ENCODE results near the gene ISM1. TPM values are rescaled to one million over a fixed set of nuclear protein-coding genes. Genes with fewer than 3 reads are reported as not detected.

Gene ISM1
- total RNA-seq, 1 donor from 2014 or later, result 24.1 TPM

DNA sequence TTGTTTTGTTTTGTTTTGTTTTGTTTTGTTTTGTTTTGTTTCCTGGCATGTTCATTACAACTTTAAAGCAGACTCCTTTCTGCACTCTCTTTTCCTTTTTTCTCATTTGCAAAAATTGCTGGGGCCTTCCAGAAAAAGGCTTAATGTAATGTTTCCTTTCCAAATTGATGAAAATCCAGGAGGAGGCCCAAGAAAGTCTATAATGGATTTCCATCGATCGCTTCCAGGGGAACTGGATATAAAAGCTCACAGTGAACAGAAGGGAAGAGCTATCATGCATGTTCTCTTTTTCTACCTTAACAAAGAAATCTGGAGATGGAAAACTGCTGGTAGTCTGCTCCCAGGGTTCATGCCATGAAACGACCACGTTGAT is 28.7 kb downstream of the ISM1 start:
- ATAC-seq (no peak), DNase-seq (ENCODE audit: low spot score) (no peak)
- intact Hi-C loops (cut with DNase I), result no loop called here

DNA sequence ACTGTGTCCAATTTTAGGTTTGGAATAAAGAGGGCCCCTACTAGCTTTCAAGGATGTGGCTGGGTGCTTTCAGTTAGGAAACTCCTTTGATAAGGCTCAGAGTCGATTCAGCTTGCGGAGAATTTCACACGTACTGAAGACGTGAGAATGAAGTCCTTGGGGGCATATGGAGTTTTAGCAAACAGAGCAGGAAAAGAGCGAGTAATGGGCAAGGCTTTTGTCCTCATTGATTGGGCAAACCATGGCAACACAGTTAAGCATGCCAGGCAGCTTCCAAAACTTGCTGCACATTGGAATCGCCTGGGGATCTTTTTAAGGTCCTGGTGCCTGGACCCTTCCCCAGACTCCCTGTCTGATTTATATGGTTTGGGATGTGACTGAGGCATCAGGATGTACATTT is 29.2 kb downstream of the ISM1 start:
- DNase-seq (ENCODE audit: low spot score), result no peak
- intact Hi-C loops (cut with DNase I), result no loop called here
- ATAC-seq, result no peak

DNA sequence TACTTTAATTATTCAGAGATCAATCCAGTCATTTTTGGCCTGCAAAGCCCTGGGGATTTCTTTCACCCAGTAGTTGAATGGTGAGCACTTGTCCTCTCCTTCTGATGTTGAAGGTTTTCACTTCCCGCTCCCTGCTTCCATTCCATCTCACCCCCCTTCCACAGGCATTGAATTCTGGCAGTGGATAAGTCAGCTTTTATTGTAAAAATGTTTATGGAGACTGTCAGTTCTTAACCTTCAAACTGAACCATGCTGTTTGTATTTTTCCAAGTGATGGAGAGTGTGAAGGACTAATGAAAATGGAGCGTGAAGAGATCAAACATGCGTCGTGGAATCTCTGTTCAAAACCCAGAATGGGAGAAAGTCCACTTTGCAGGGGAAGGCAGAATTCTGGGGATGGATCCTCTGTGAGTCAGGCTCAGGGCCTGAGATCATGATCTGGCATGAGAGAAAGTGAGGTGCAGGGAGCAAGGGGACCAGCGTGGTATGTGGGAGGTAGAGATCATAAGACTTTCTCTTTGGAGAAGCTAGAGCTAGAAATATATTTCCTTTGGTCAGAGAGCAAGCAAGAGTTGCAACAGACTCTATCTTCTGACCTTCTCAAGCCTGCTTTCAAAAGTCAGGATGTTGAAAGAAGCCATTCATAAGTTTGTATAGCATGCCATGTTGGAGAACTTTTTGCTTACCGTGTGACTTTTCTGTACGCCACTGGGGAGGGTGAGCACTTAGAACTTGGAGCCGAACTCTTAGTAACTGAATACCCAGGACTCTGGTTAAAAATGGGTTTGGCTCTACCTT is 30.2 kb downstream of the ISM1 start:
- peak; percentile 68 for ATAC-seq
- intact Hi-C loops (cut with DNase I), result no loop called here
- no peak for DNase-seq (ENCODE audit: low spot score)

DNA sequence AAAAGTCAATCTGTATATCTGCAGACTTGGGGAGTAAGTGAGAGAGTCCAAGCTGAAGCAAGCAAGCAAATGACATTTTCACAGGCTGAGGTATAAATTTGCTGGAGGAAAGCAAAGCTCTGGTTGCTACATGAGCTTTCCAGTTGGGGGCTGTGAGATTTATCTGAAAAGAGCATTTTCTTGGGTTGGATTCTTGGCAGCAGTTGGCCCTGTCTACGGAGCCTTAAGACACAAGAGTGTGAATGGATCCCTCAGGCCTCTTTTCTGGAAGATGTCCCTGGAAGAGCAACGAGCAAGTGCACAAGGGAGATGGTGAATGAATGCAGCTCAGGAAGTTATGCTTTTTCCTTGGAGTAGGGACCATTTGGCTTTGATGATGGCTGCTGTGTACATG is 30.8 kb downstream of the ISM1 start:
- intact Hi-C loops (cut with DNase I), result no loop called here
- ATAC-seq (no peak), DNase-seq (ENCODE audit: low spot score) (no peak)

DNA sequence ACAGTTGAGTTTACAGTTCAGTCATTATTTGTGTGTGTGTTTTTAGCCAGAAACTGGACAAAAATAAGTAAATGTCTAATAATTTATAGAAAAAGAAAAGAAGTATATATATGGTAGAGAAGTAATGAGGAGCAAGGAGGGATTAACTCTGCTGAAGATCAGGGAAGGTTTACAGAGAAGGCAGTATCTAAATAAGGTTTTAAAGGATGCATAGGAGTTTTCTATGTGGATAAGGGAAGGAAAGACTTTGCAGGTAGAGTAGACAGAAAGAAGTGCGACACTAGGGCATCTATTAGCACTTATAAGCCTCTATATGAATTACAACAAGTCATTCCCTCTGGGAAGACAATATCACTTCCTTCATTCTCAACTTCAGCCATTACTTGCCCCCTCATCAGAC is 34.3 kb downstream of the ISM1 start:
- no peak for DNase-seq (ENCODE audit: low spot score)
- ATAC-seq, result no peak
- intact Hi-C loops (cut with DNase I), result no loop called here

DNA sequence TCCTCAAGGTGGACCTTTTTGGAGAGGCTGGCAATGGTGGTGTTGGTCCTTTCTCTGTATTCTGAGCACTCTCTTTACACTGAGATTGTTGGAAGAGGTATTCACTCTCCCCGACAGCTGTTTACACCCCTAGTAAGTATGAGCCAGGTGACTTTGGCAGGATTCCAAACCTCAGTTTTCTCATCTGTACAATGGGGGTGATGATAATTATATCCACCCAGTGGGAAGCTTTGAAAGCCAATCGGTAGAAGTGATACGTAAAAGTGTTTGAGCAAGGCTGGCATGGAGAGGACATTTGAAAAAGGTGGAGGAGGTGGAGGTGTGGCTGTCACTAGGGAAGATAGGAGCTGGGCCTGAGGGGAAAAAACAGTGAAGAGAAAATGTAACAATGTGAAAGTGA is 35.5 kb downstream of the ISM1 start:
- intact Hi-C loops (cut with DNase I), result no loop called here
- ATAC-seq, result no peak

DNA sequence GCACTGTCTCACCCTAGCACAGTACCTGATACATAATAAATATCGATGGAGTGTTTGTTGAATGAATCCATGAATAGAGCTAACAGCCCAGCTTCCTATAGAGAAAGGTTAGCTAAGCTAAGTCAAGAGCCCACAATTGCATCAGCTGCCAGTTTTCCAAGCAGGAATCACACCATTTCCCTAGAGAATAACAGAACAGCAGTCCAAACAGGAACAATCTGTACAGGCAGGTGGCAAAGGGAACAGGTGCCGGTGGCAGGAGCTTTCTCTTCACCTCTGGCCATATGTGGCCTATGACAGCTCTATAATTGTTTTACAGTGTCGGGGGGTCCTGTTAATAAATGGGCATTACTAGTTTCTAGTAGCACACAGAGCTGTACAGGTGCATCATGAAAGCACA is 38.8 kb downstream of the ISM1 start:
- ATAC-seq, result no peak
- DNase-seq (ENCODE audit: low spot score), result no peak
- intact Hi-C loops (cut with DNase I), result no loop called here

More for the DNA sequence above, 35.5 kb downstream of the ISM1 start:
- DNase-seq (ENCODE audit: low spot score), result no peak

DNA sequence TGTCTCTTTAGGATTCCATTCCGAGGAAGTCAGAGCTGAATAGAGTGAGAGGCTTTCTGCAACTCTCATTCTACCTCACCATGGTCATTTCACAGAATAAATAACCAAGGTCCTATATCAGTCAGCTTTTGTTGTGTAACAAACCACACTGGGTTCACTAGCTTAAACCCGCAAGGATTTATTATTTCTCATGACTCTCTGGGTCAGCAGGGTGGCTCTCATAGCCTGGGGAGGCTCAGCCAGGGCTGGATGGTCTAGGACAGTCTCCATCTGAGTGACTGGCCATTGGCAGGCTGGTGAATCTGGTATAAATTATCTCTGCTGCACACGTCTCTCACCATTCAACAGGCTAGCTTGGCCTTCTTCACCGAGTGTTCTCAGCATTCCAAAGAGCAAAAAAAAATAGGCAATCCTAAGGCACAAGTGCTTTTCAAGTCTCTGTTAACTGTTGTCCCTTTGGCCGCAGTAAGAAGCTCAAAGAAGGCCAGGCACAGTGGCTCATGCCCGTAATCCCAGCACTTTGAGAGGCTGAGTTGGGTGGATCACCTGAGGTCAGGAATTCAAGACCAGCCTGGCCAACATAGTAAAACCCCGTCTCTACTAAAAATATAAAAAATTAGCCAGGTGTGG is 39.7 kb downstream of the ISM1 start:
- ATAC-seq (peak; percentile 44), DNase-seq (ENCODE audit: low spot score) (no peak)
- intact Hi-C loops (cut with DNase I), result no loop called here

DNA sequence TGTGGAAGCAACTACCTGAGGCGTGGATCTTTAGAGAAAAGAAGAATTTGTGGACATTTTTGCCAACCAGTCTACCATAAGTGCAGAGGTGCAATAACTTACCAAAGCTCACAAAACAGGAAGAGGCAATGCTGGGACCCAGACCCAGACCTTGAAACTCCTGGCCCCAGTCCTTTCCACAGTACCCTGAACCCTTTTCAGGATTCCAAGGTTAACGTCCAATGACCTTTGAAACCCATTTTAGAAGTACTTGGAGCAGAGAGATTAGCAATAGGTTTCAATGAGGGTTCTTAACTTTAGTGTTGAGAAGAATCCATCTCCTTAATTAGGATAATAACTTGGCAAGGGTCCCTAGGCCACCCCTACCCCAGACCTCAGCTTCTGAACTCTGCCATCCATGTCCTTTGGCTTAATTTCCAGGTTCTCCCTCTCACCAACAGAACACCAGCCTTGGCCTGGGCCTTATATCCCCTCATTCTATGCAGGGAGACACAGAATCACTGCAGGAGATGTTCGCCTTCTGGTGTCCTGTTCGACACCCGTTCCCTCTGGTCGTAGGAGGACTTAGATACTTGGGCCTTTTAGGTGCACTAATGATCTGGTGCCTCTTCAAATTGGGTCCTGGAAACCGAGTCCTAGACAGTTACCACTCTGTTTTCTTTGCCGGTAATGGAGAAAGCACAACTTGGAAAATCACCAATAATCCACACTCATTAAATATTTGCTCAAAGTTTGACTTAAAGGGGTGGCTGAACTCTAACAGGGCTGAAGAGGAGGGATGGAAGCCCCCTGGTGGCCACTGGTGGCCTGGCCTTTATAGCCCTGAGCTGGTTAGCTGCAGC is 40.6 kb downstream of the ISM1 start:
- ATAC-seq (peak; percentile 77), DNase-seq (ENCODE audit: low spot score) (no peak)
- intact Hi-C loops (cut with DNase I), result no loop called here

DNA sequence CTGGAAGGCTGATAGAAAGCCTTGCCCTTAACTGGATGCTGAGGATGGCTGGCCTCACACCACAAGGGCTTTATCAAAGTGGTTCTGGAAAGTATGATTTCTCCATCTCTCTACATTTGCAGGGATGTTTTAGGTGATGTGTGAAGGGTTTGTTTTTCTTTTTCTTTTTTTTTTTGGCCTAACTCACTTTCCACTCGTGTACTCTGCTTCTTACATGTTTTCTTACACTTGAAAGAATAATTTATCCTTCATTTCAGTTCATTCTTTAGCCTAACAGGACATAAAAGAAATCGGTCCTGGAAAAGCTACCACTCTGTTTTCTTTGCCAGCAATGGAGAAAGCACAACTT is 41.2 kb downstream of the ISM1 start:
- DNase-seq (ENCODE audit: low spot score) (no peak), ATAC-seq (no peak)
- intact Hi-C loops (cut with DNase I), result no loop called here

DNA sequence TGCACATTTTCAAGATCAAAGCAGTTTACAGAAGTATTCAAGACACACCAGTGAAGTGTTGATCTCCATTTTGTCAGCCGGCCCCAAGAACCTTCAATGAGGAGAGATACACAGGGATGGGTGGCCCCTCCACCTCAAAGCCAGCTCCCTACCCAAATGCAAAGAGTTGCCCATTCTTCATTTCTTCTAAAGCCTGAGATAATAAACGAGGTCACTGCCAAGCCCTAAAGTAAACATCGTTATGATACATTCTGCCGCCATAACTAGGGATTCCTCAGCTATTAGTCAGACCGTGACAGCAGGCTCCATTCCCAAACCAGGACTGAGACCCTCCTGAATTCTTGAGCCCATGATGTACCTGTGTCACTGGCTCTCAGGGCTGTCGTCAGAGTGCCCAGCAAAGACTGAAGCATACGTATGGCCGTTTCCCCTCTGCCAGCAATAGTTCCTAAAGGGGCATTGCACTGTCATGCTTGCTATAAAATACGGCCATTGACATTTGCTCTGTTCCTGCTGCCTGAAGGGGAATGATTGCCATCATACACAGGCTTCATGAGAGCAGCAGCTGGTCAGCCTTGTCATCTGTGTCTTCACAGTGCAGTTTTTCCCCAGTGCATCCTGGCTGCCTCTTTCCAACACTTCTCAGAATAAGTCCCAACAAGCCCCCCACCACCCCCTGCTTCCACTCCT is 41.7 kb downstream of the ISM1 start:
- ATAC-seq, result no peak
- no peak for DNase-seq (ENCODE audit: low spot score)
- intact Hi-C loops (cut with DNase I), result no loop called here

DNA sequence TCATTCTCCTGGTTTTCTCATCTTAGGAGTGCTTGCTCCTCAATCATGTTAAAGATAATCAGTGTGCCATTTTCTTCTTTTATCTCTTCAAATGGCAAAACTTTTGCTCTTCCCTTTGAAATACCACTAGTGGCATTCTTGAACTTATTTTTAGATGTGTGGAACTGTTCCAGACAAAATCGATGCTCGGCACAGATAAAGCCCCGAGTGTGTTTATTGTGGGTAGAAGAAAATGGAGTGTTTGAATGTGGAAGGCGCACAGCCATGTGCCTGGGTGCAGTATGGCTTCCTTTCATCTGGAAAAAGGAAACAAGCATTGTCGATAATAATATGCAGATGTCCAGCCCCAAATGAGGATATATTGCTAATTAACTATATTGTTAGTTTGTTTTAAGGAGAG is 42.4 kb downstream of the ISM1 start:
- DNase-seq (ENCODE audit: low spot score) (no peak), ATAC-seq (no peak)
- intact Hi-C loops (cut with DNase I), result no loop called here

DNA sequence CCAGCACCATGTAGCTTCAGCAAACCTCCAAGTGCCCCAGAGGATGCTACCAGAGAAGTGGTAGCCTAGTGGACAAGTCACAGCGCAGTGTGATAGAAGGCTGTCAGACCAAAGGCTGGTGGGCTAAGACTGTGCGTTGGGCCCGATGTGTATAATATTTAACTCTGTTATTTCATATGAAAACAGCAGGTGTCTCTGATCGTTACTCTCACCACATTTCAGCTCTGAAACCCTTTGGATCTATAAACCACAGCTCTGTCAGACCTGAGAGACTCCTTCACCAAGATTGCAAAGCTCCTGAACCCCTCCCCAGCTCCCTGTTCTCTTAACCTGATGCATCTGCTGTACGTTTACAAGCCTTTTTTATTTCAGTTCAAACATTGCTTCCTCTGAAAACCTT is 43.8 kb downstream of the ISM1 start:
- ATAC-seq, result no peak
- no peak for DNase-seq (ENCODE audit: low spot score)
- intact Hi-C loops (cut with DNase I), result no loop called here

DNA sequence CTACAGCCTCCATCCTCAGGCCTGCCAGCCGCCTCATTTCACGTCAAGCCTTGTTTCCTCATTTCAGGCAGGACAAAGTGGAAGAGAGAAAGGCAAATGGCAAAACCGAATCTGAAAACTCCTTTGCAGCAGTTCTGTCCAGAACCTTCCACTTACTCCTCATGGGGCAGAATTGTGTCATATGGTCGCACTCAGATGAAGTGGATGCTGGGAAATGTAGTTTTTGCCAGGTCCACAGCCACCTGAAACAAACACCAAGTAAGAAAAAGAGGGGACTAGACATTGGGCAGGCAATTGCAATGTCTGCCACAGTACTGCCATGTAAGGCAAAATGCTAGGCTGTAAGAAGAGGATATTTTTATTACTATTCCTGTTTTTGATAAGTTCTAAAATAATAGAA is 44.9 kb downstream of the ISM1 start:
- DNase-seq (ENCODE audit: low spot score) (no peak), ATAC-seq (no peak)
- intact Hi-C loops (cut with DNase I), result no loop called here

DNA sequence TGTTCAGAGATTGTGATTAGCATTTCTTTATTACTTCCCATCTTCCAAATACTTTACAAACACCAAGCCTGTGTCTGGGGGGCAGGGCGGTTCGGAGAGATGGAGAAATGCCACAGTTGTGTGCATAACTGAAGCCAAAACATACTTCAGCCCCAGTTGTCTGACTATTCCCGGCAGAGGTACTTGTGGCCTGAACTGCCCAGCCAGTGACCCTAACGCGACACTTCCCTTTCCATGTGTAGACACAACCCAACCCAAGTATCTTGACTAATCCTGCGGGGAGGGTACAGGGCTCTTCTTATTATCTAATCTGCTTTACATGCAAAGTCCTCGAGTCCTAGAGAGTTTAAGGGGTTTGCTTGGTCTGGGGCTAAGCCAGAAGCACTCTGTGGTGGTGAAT is 46.2 kb downstream of the ISM1 start:
- intact Hi-C loops (cut with DNase I), result no loop called here
- no peak for ATAC-seq
- DNase-seq (ENCODE audit: low spot score), result no peak

DNA sequence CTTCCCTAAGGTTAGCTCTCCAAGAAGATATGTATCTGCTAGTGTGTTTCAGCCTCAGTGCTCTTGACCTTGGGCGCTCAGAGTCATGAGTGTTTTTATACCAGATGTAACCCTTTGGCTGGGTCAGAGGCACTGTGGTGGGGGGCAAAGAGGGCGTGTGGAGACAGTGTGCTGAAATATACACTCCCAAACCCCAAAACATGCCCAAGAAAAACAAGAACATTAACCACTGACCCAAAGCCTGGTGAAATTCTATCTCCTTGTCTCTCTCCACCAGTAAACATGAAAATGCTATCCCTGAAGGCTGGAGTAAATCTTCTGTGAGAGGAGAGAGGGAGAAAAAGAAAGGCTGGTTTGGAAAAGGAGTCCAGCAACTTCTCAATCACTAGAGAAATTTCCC is 47.9 kb downstream of the ISM1 start:
- ATAC-seq (peak; percentile 86), DNase-seq (ENCODE audit: low spot score) (no peak)
- intact Hi-C loops (cut with DNase I), result no loop called here

DNA sequence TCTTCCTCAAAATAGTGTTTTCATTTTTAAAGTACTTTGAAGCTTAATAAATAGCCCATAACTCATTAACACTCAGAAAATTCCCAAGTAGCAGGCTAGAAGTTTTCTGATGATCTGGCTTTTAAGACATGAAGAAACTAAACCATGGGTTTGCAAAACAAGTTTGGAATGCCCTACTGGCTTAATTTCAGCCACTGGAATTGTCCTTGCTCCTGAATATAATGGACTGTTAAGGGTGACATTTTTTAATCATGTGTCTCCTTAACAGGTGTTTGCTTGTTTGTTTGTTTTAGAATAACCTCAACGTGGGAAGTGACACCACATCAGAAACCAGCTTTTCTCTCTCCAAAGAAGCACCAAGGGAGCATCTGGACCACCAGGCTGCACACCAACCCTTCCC is 49.1 kb downstream of the ISM1 start:
- ATAC-seq (no peak), DNase-seq (ENCODE audit: low spot score) (no peak)
- intact Hi-C loops (cut with DNase I), result no loop called here

DNA sequence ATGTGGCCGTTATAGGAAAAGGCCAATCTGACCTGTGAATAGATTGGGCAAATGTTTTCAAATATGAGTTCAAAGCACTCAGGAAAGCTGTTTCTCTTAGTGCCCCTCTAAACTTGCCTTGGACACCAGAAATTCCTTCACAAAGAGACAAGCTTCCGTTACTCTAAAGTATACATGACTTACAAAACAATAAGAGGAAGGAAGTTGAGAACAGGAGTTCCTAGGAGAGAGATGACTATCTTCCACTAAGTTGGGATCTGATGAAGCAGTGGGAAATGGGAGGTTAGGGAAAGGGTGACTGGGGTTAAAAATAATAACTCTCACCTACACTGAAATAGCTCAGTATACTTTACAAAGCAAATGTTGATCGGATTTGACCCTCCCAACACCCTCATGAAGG is 50.0 kb downstream of the ISM1 start:
- ATAC-seq (no peak), DNase-seq (ENCODE audit: low spot score) (no peak)
- intact Hi-C loops (cut with DNase I), result no loop called here
